ENCODE results near the gene CBLL2. TPM values are rescaled to one million over a fixed set of nuclear protein-coding genes. Genes with fewer than 3 reads are reported as not detected.

CBLL2 gene
- total and polyA plus RNA-seq, 2 donors (not counting 3 experiments of a cell fraction or from before 2014, with no cell fraction given) = not detected

GRCh38 chrX:22237479-22237878 lies 35.2 kb upstream of the CBLL2 start:
- no peaks in the 10 kb centered on the region for H3K27me3 ChIP-seq (ENCODE audit: control insufficient read depth in 2 of 2, insufficient read depth in 2 of 2, low read length in 2 of 2)
- CTCF ChIA-PET = no interaction called here
- dilution Hi-C loops (cut with MboI; ENCODE audit: extremely low pct_ligation_motif_present, low sequenced_read_pairs) = no loop called here
- H2AFZ ChIP-seq (ENCODE audit: low read depth, low read length) = no peak overlapping the region
- intact Hi-C loops (cut with micrococcal nuclease) = no loop called here
- H3K27ac ChIP-seq (ENCODE audit: insufficient read depth, low read depth, low read length) = no peak overlapping the region
- H3K4me2 ChIP-seq (ENCODE audit: insufficient read depth, low read length) = no peak overlapping the region
- H4K20me1 ChIP-seq (replicated peaks; ENCODE audit: control insufficient read depth, extremely low read depth, insufficient read depth, low read length) = no peaks in the 10 kb centered on the region
- H3K4me3 ChIP-seq (replicated peaks in 1 of 3; ENCODE audit: insufficient read depth in 1 of 3, low read depth in 1 of 3, low read length in 3 of 3) = no peak overlapping the region
- no peak for DNase-seq (ENCODE audit: low read depth, low spot score)
- no peak overlapping the region for H3K9ac ChIP-seq (replicated peaks; ENCODE audit: extremely low read depth, insufficient read depth, low read length)
- H3K79me2 ChIP-seq (ENCODE audit: control insufficient read depth, insufficient read depth, low read length) = no peaks in the 10 kb centered on the region
- H3K9me1 ChIP-seq (replicated peaks; ENCODE audit: control insufficient read depth, extremely low read depth, insufficient read depth, low read length) = no peaks in the 10 kb centered on the region
- H3K4me1 ChIP-seq (ENCODE audit: control insufficient read depth, extremely low read depth, insufficient read depth, low read length) = no peaks in the 10 kb centered on the region
- peak; percentile 8 for FAIRE-seq
- POLR2A ChIA-PET = no interaction called here
- no TSS peak for BruUV-seq (replicated peaks)
- TF ChIP-seq CTCF (IDR thresholded peaks at IDR 0.05; ENCODE audit: extremely low read depth in 1 of 2, insufficient read depth in 1 of 2, low read depth in 1 of 2, low read length in 2 of 2) = no peak
- no peak for TF ChIP-seq EZH2 (IDR thresholded peaks at IDR 0.05; ENCODE audit: borderline replicate concordance, low read depth, low read length, severe bottlenecking)
- no peak for TF ChIP-seq POLR2AphosphoS5 (IDR thresholded peaks at IDR 0.05; ENCODE audit: insufficient read depth, low read depth, low read length)
- no peak for TF ChIP-seq MAX (IDR thresholded peaks at IDR 0.05; ENCODE audit: insufficient read depth, insufficient read length)
- H3K36me3 ChIP-seq (ENCODE audit: control insufficient read depth in 2 of 2, extremely low read depth in 1 of 2, insufficient read depth in 2 of 2, low read length in 2 of 2) = no peaks in the 10 kb centered on the region
- no peaks in the 10 kb centered on the region for H3K9me3 ChIP-seq (replicated peaks; ENCODE audit: control insufficient read depth, insufficient read depth, low read length)

GRCh38 chrX:22246620-22247019 lies 26.1 kb upstream of the CBLL2 start:
- H3K4me1 ChIP-seq (ENCODE audit: control insufficient read depth, extremely low read depth, insufficient read depth, low read length) = no peaks in the 10 kb centered on the region
- no peak overlapping the region for H3K4me2 ChIP-seq (ENCODE audit: insufficient read depth, low read length)
- TF ChIP-seq GATA2 (IDR thresholded peaks at IDR 0.05; ENCODE audit: insufficient read depth, insufficient read length, low read depth, low read length) (no peak), POLR2AphosphoS5 (IDR thresholded peaks at IDR 0.05; ENCODE audit: insufficient read depth, low read depth, low read length) (no peak), FOS (IDR thresholded peaks at IDR 0.05; ENCODE audit: borderline replicate concordance, insufficient read depth, low read length) (no peak), POLR2A (IDR thresholded peaks at IDR 0.05; ENCODE audit: low read depth, low read length) (no peak), MYC (IDR thresholded peaks at IDR 0.05; ENCODE audit: low read depth, low read length) (no peak), CTCF (IDR thresholded peaks at IDR 0.05; ENCODE audit: extremely low read depth in 1 of 2, insufficient read depth in 1 of 2, low read depth in 1 of 2, low read length in 2 of 2) (no peak), JUN (IDR thresholded peaks at IDR 0.05; ENCODE audit: borderline replicate concordance, insufficient read depth, insufficient read length, low read depth) (no peak)
- CTCF ChIA-PET = no interaction called here
- FAIRE-seq (no peak), DNase-seq (ENCODE audit: low read depth, low spot score) (no peak)
- H3K4me3 ChIP-seq (replicated peaks in 1 of 3; ENCODE audit: insufficient read depth in 1 of 3, low read depth in 1 of 3, low read length in 3 of 3) = no peak overlapping the region
- H3K27ac ChIP-seq (ENCODE audit: insufficient read depth, low read depth, low read length) = no peak overlapping the region
- BruUV-seq (replicated peaks) = no TSS peak
- no peaks in the 10 kb centered on the region for H3K9me1 ChIP-seq (replicated peaks; ENCODE audit: control insufficient read depth, extremely low read depth, insufficient read depth, low read length)
- H4K20me1 ChIP-seq (replicated peaks; ENCODE audit: control insufficient read depth, extremely low read depth, insufficient read depth, low read length) = no peaks in the 10 kb centered on the region
- POLR2A ChIA-PET = no interaction called here
- intact Hi-C loops (cut with micrococcal nuclease) (no loop called here), dilution Hi-C loops (cut with MboI; ENCODE audit: extremely low pct_ligation_motif_present, low sequenced_read_pairs) (no loop called here)
- H3K79me2 ChIP-seq (ENCODE audit: control insufficient read depth, insufficient read depth, low read length) = no peaks in the 10 kb centered on the region
- H3K9ac ChIP-seq (replicated peaks; ENCODE audit: extremely low read depth, insufficient read depth, low read length) = no peak overlapping the region
- no peaks in the 10 kb centered on the region for H3K27me3 ChIP-seq (ENCODE audit: control insufficient read depth in 2 of 2, insufficient read depth in 2 of 2, low read length in 2 of 2)
- H3K36me3 ChIP-seq (ENCODE audit: control insufficient read depth in 2 of 2, extremely low read depth in 1 of 2, insufficient read depth in 2 of 2, low read length in 2 of 2) = no peaks in the 10 kb centered on the region
- H3K9me3 ChIP-seq (replicated peaks; ENCODE audit: control insufficient read depth, insufficient read depth, low read length) = no peaks in the 10 kb centered on the region
- no peak overlapping the region for H2AFZ ChIP-seq (ENCODE audit: low read depth, low read length)

All from endothelial cell of umbilical vein (primary cell).